Activated B cell treated with CpG ODN at 0.5 μM for 24 hours (primary cell): ENCODE results near the gene STUM. TPM values are rescaled to one million over a fixed set of nuclear protein-coding genes. Genes with fewer than 3 reads are reported as not detected.

ENCODE experiments used
- ATAC-seq: fragments of 200-7000 bp; cut with Tn5 transposase; one replicate; pipeline ENCODE4 v1.10.0; 2021; ENCODE audit warnings: low read depth, mild to moderate bottlenecking, moderate library complexity
- CTCF ChIA-PET: fragments of 350-600 bp; sonication (Branson Sonifier 250); formaldehyde crosslinking; loops from one replicate; lab custom pipeline; 2021; ENCODE audit warnings: antibody characterized with exemption; lab: Charles Lee
- POLR2A ChIA-PET: fragments of 350-600 bp; sonication (Branson Sonifier 250); formaldehyde crosslinking; loops from one replicate; lab custom pipeline; 2021; ENCODE audit warnings: antibody characterized with exemption; lab: Charles Lee
- DNase-seq: peaks from one replicate; pipeline ENCODE4 v3.0.0; 2022
- H3K27ac Mint-ChIP-seq: one replicate; pipeline ENCODE4 v1.8.0; 2020; ENCODE audit warnings: mixed read lengths
- H3K27me3 Mint-ChIP-seq: one replicate; pipeline ENCODE4 v1.8.0; 2021; ENCODE audit warnings: mixed read lengths
- H3K36me3 Mint-ChIP-seq: one replicate; pipeline ENCODE4 v1.8.0; 2021; ENCODE audit warnings: low read depth, mixed read lengths
- H3K4me1 Mint-ChIP-seq: one replicate; pipeline ENCODE4 v1.8.0; 2021; ENCODE audit warnings: mixed read lengths
- H3K4me3 Mint-ChIP-seq: one replicate; pipeline ENCODE4 v1.8.0; 2020; ENCODE audit warnings: mild to moderate bottlenecking, mixed read lengths
- H3K9me3 Mint-ChIP-seq: one replicate; pipeline ENCODE4 v1.8.0; 2020; ENCODE audit warnings: mixed read lengths
- CTCF ChIP-seq: fragments of 200-600 bp; IDR thresholded peaks from one replicate; pipeline ENCODE4 v1.8.0; 2022; ENCODE audit warnings: antibody characterized with exemption, mild to moderate bottlenecking
- intact Hi-C: fragments of 100-400 bp; cut with micrococcal nuclease; formaldehyde crosslinking; loops from one replicate; pipeline ENCODE4 v1.15.1; 2024
- total RNA-seq: library from RNA; stranded (reverse); gene quantifications from 2 replicates; pipeline ENCODE4 v1.2.3, GENCODE V29; 2022

STUM gene
- total RNA-seq, 1 donor from 2014 or later: 0.33 TPM

GRCh38 chr1:226569879-226570547 is 21.4 kb downstream of the STUM start:
- no peaks in the 10 kb centered on the region for H3K27me3 Mint-ChIP-seq
- no peak for DNase-seq
- peak; percentile 89 for ATAC-seq
- H3K9me3 Mint-ChIP-seq: no peaks in the 10 kb centered on the region
- POLR2A ChIA-PET: no interaction called here
- peaks cover 14% of the 10 kb centered on the region for H3K4me1 Mint-ChIP-seq
- H3K36me3 Mint-ChIP-seq: no peaks in the 10 kb centered on the region
- H3K27ac Mint-ChIP-seq: no peak overlapping the region
- TF ChIP-seq CTCF: no peak
- H3K4me3 Mint-ChIP-seq: no peak overlapping the region
- CTCF ChIA-PET: interaction anchor here (0.6 to 3.4 kb wide), 3 partner anchors 19 to 165 kb away, joined by 3 to 18 read pairs (median 3); partner anchors contain the start of gene STUM
- intact Hi-C loops: loop anchor here (2.0 kb wide), 1 partner anchor 19 kb away; no protein-coding TSS in a partner anchor

- no peak for TF ChIP-seq CTCF
- ATAC-seq (no peak), DNase-seq (no peak)
- Mint-ChIP-seq H3K4me3 (no peak overlapping the region), H3K4me1 (peaks cover 14% of the 10 kb centered on the region), H3K27ac (no peak overlapping the region), H3K9me3 (no peaks in the 10 kb centered on the region), H3K27me3 (no peaks in the 10 kb centered on the region), H3K36me3 (no peaks in the 10 kb centered on the region)
- CTCF ChIA-PET: no interaction called here
- POLR2A ChIA-PET: no interaction called here
- intact Hi-C loops: no loop called here
These were observed 23.3 kb downstream of the STUM start for GRCh38 chr1:226571893-226572292.

- ATAC-seq (no peak), DNase-seq (no peak)
- intact Hi-C loops: no loop called here
- H3K27me3 Mint-ChIP-seq: no peaks in the 10 kb centered on the region
- H3K9me3 Mint-ChIP-seq: no peaks in the 10 kb centered on the region
- POLR2A ChIA-PET: no interaction called here
- H3K36me3 Mint-ChIP-seq: no peaks in the 10 kb centered on the region
- no peak overlapping the region for H3K27ac Mint-ChIP-seq
- peaks cover 14% of the 10 kb centered on the region for H3K4me1 Mint-ChIP-seq
- CTCF ChIA-PET: no interaction called here
- H3K4me3 Mint-ChIP-seq: no peak overlapping the region
- no peak for TF ChIP-seq CTCF
These were observed 23.8 kb downstream of the STUM start for GRCh38 chr1:226572325-226572726.

- ATAC-seq: no peak
- CTCF ChIA-PET: no interaction called here
- intact Hi-C loops: no loop called here
These were observed 25.5 kb downstream of the STUM start for GRCh38 chr1:226574044-226574443.

More at GRCh38 chr1:226574044-226574443, 25.5 kb downstream of the STUM start:
- Mint-ChIP-seq H3K27me3 (no peaks in the 10 kb centered on the region), H3K36me3 (no peaks in the 10 kb centered on the region), H3K27ac (no peak overlapping the region), H3K4me3 (no peak overlapping the region), H3K9me3 (no peaks in the 10 kb centered on the region), H3K4me1 (peaks cover 14% of the 10 kb centered on the region)
- POLR2A ChIA-PET: no interaction called here
- TF ChIP-seq CTCF: no peak
- no peak for DNase-seq
